Measurements from ENCODE around the gene PLCD1. TPM values are rescaled to one million over a fixed set of nuclear protein-coding genes. Genes with fewer than 3 reads are reported as not detected.

PLCD1 gene
- total and polyA plus RNA-seq, 12 donors: 6.3 to 20.0 (median 10.6) TPM

- Histone ChIP-seq H3K4me1 (peaks cover 0 to 52% (median 26%) of the 10 kb centered on the region in 9 donors), H3K36me3 (peaks cover 0 to 16% (median 0%) of the 10 kb centered on the region in 9 donors), H3K4me3 (no peak overlapping the region), H3K9me3 (no peaks in the 10 kb centered on the region), H3K27ac (no peak overlapping the region), H3K27me3 (no peaks in the 10 kb centered on the region)
- DNase-seq (no peak), ATAC-seq (no peak)
- intact Hi-C loops (cut with DNase I): loop anchor here in 1 of 10 donors (2.0 kb wide), 1 partner anchor 139 kb away; no protein-coding TSS in a partner anchor
- no peak for TF ChIP-seq CTCF (IDR thresholded peaks at IDR 0.05)
- 86 to 87% methylated on average over 10 of the region's 10 CpGs for WGBS, 2 donors
Measured at GRCh38 chr3:37995652-37996641, 33.5 kb downstream of the PLCD1 start.

GRCh38 chr3:37994639-37994972 lies 34.8 kb downstream of the PLCD1 start:
- Histone ChIP-seq H3K9me3 (no peaks in the 10 kb centered on the region), H3K4me1 (peaks cover 0 to 52% (median 26%) of the 10 kb centered on the region in 9 donors), H3K4me3 (peak overlapping the region; percentile 31 to 81 (median 63)), H3K27me3 (no peaks in the 10 kb centered on the region), H3K36me3 (peaks cover 0 to 15% (median 0%) of the 10 kb centered on the region in 9 donors), H3K27ac (peak overlapping the region in 9 of 10 donors; percentile 54 to 95 (median 82))
- 44 to 48% methylated on average over 2 of the region's 2 CpGs for WGBS, 2 donors
- ATAC-seq: no peak
- TF ChIP-seq CTCF (IDR thresholded peaks at IDR 0.05): no peak
- DNase-seq: no peak
- intact Hi-C loops (cut with DNase I): no loop called here

GRCh38 chr3:37993820-37994638 lies 35.4 kb downstream of the PLCD1 start:
- intact Hi-C loops (cut with DNase I): no loop called here
- whole genome bisulfite sequencing, 2 donors: 8 to 12% methylated on average over 49 of the region's 49 CpGs
- Histone ChIP-seq H3K27ac (peak overlapping the region; percentile 54 to 95 (median 81)), H3K9me3 (no peaks in the 10 kb centered on the region), H3K27me3 (no peaks in the 10 kb centered on the region), H3K4me3 (peak overlapping the region; percentile 31 to 81 (median 63)), H3K4me1 (peaks cover 0 to 47% (median 22%) of the 10 kb centered on the region in 9 donors), H3K36me3 (peaks cover 0 to 15% (median 0%) of the 10 kb centered on the region in 9 donors)
- peak in 4 of 9 donors; percentile 5 to 35 (median 23) for TF ChIP-seq CTCF (IDR thresholded peaks at IDR 0.05)
- peak; percentile 76 to 81 for DNase-seq
- ATAC-seq: peak; percentile 42 to 77 (median 71)

GRCh38 chr3:37993460-37993819 lies 36.0 kb downstream of the PLCD1 start:
- H3K4me3 ChIP-seq: peak overlapping the region in 9 of 10 donors; percentile 51 to 81 (median 63)
- ATAC-seq (peak in 1 of 8 donors; percentile 1), DNase-seq (no peak)
- intact Hi-C loops (cut with DNase I): no loop called here
- H3K4me1 ChIP-seq: peaks cover 0 to 44% (median 19%) of the 10 kb centered on the region in 9 donors
- H3K9me3 ChIP-seq: no peaks in the 10 kb centered on the region
- H3K36me3 ChIP-seq: peaks cover 0 to 15% (median 0%) of the 10 kb centered on the region in 9 donors
- no peak for TF ChIP-seq CTCF (IDR thresholded peaks at IDR 0.05)
- WGBS, 2 donors: 54 to 73% methylated on average over 6 of the region's 6 CpGs
- H3K27me3 ChIP-seq: no peaks in the 10 kb centered on the region
- peak overlapping the region in 9 of 10 donors; percentile 54 to 95 (median 82) for H3K27ac ChIP-seq

Measured in heart right ventricle (tissue), 16 donors.